ENCODE data around the gene CHST9. TPM values are rescaled to one million over a fixed set of nuclear protein-coding genes. Genes with fewer than 3 reads are reported as not detected.

The CHST9 gene
- total and polyA plus RNA-seq, 10 donors, result 0.87 to 23.9 (median 8.4) TPM

GRCh38 chr18:27010784-27011183, 174.3 kb downstream of the CHST9 start:
- Histone ChIP-seq H3K27ac (no peak overlapping the region), H3K9me3 (no peaks in the 10 kb centered on the region), H3K27me3 (replicated peaks in 1 of 7) (no peaks in the 10 kb centered on the region), H3K4me1 (no peaks in the 10 kb centered on the region), H3K4me3 (no peak overlapping the region), H3K36me3 (no peaks in the 10 kb centered on the region)
- DNase-seq, result no peak
- 71 to 81% (median 74%) methylated on average over 2 of the region's 2 CpGs for WGBS, 5 donors
- TF ChIP-seq POLR2A (IDR thresholded peaks at IDR 0.05) (no peak), CTCF (IDR thresholded peaks at IDR 0.05 in 8 of 11, conservative IDR thresholded peaks at IDR 0.05 in 3 of 11) (no peak), POLR2AphosphoS5 (IDR thresholded peaks at IDR 0.05) (no peak)
- intact Hi-C loops (cut with DNase I; ENCODE audit: low total_unique reads), result no loop called here

- Histone ChIP-seq H3K27ac (no peak overlapping the region), H3K27me3 (replicated peaks in 1 of 7) (no peaks in the 10 kb centered on the region), H3K4me3 (no peak overlapping the region), H3K9me3 (no peaks in the 10 kb centered on the region), H3K36me3 (no peaks in the 10 kb centered on the region), H3K4me1 (no peaks in the 10 kb centered on the region)
- intact Hi-C loops (cut with DNase I; ENCODE audit: low total_unique reads), result no loop called here
- no peak for DNase-seq
- no peak for TF ChIP-seq POLR2AphosphoS5 (IDR thresholded peaks at IDR 0.05)
- TF ChIP-seq POLR2A (IDR thresholded peaks at IDR 0.05), result no peak
- WGBS, 5 donors, result 66 to 76% (median 74%) methylated on average over 1 of the region's 1 CpG
Observed at GRCh38 chr18:27009293-27009692, 175.8 kb downstream of the CHST9 start.

- Histone ChIP-seq H3K27me3 (replicated peaks in 1 of 7) (no peaks in the 10 kb centered on the region), H3K36me3 (no peaks in the 10 kb centered on the region), H3K27ac (no peak overlapping the region), H3K9me3 (no peaks in the 10 kb centered on the region), H3K4me1 (no peaks in the 10 kb centered on the region), H3K4me3 (no peak overlapping the region)
- no peak for TF ChIP-seq POLR2A (IDR thresholded peaks at IDR 0.05)
- no peak for TF ChIP-seq CTCF (IDR thresholded peaks at IDR 0.05 in 8 of 11, conservative IDR thresholded peaks at IDR 0.05 in 3 of 11)
- no peak for TF ChIP-seq POLR2AphosphoS5 (IDR thresholded peaks at IDR 0.05)
- whole genome bisulfite sequencing, 5 donors, result 69 to 77% (median 77%) methylated on average over 3 of the region's 3 CpGs
- intact Hi-C loops (cut with DNase I; ENCODE audit: low total_unique reads), result no loop called here
- DNase-seq, result no peak
Observed at GRCh38 chr18:27008575-27008974, 176.5 kb downstream of the CHST9 start.

- no peak for DNase-seq
- Histone ChIP-seq H3K27me3 (replicated peaks in 1 of 7) (no peaks in the 10 kb centered on the region), H3K4me3 (no peak overlapping the region), H3K9me3 (no peaks in the 10 kb centered on the region), H3K27ac (no peak overlapping the region), H3K36me3 (no peaks in the 10 kb centered on the region), H3K4me1 (no peaks in the 10 kb centered on the region)
- WGBS, 5 donors, result 38 to 65% (median 59%) methylated on average over 2 of the region's 2 CpGs
- TF ChIP-seq POLR2A (IDR thresholded peaks at IDR 0.05), result no peak
- TF ChIP-seq POLR2AphosphoS5 (IDR thresholded peaks at IDR 0.05), result no peak
- no peak for TF ChIP-seq CTCF (IDR thresholded peaks at IDR 0.05 in 8 of 11, conservative IDR thresholded peaks at IDR 0.05 in 3 of 11)
- intact Hi-C loops (cut with DNase I; ENCODE audit: low total_unique reads), result no loop called here
Observed at GRCh38 chr18:27007880-27008279, 177.2 kb downstream of the CHST9 start.

GRCh38 chr18:27005589-27005988, 179.5 kb downstream of the CHST9 start:
- intact Hi-C loops (cut with DNase I; ENCODE audit: low total_unique reads), result no loop called here
- no peak overlapping the region for H3K4me3 ChIP-seq
- no peaks in the 10 kb centered on the region for H3K9me3 ChIP-seq
- peak in 1 of 11 experiments; percentile 11 for TF ChIP-seq CTCF (IDR thresholded peaks at IDR 0.05 in 8 of 11, conservative IDR thresholded peaks at IDR 0.05 in 3 of 11)
- no peak for TF ChIP-seq POLR2AphosphoS5 (IDR thresholded peaks at IDR 0.05)
- H3K4me1 ChIP-seq, result no peaks in the 10 kb centered on the region
- H3K27me3 ChIP-seq (replicated peaks in 1 of 7), result no peaks in the 10 kb centered on the region
- peak overlapping the region in 1 of 8 donors; percentile 17 for H3K27ac ChIP-seq
- 12 to 32% (median 19%) methylated on average over 1 of the region's 1 CpG for WGBS, 5 donors
- no peaks in the 10 kb centered on the region for H3K36me3 ChIP-seq
- no peak for DNase-seq
